ENCODE measurements around the gene BICRA. TPM values are rescaled to one million over a fixed set of nuclear protein-coding genes. Genes with fewer than 3 reads are reported as not detected.
"Not testable (repeated sequence)": the region's sequence is repeated elsewhere in the genome, so short reads cannot be mapped to it uniquely, and the experiment has no call there.

The BICRA gene
- total RNA-seq, 1 donor: 21.9 TPM

DNA sequence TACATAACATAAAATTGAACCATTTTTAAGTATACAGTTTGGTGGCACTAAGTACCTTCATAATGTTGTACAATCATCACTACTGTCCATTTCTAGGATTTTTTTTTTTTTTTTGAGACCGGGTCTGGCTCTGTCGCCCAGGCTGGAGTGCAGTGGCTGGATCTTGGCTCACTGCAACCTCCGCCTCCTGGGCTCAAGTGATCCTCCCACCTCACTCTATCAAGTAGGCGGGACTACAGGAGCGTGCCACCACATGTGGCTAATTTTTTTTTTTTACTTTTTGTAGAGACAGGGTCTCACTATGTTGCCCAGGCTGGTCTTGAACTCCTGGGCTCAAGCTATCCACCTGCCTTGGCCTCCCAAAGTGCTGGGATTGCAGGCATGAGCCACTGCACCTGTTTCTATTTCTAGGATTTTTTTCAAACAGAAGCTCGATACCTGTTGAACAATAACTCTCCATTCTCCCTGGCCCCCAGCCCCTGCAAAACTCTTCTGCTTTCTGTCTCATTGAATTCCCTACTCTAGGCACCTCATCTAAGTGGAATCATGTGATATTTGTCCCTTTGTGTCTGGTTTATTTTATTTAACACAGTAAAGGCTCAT, 26.3 kb downstream of the BICRA start:
- not testable (repeated sequence) for H3K4me3 ChIP-seq (ENCODE audit: low read length); H3K27me3 ChIP-seq (ENCODE audit: insufficient read depth, low read length); H3K9me3 ChIP-seq (ENCODE audit: low read depth, low read length)
- peaks cover 18% of the 10 kb centered on the region for H3K4me1 ChIP-seq (ENCODE audit: insufficient read depth, low read length)

DNA sequence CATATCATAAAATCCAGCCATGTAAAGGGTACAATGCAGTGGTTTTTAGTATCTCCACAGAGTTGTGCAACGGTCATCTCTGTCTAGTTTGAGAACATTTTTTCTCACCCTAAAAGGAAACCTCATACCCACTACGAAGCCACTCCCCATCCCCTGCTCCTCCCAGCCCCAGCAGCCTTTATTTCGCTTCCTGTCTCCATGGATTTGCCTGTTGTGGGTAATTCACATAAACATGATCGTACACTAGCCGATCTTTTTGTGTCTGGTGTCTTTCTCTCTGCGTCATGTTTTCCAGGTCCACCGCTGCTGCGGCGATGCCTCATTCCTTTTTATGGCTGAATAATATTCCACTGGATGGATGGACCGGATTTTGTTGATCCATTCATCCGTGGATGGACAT, 28.6 kb downstream of the BICRA start:
- Histone ChIP-seq H3K27me3 (ENCODE audit: insufficient read depth, low read length) (no peaks in the 10 kb centered on the region), H3K4me3 (ENCODE audit: low read length) (no peak overlapping the region), H3K9me3 (ENCODE audit: low read depth, low read length) (no peaks in the 10 kb centered on the region), H3K4me1 (ENCODE audit: insufficient read depth, low read length) (peaks cover 14% of the 10 kb centered on the region)

DNA sequence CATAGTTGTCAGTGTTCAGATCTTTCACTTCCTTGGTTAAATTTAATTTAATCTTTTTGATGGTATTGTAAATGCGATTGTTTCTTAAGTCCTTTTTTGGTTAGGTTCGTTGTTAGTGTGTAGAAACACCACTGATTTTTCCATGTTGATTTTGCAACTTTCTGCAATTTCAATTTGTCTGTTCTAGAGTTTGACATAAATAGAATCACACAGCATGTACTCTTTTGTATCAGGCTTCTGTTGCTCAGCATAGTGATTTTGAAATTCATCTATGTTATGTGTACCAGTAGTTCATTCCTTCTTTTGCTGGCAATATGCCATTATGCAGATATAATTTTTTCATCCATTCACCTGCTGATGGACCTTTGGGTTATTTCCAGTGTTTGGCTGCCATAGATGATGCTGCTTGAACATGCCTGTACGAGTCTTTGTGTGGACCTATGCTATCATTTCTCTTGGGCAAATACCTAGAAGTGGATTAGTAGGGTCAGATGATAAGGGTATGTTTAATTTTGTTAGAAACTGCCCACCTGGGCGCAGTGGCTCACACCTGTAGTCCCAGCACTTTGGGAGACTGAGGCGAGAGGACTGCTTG, 33.1 kb downstream of the BICRA start:
- Histone ChIP-seq H3K27me3 (ENCODE audit: insufficient read depth, low read length) (no peaks in the 10 kb centered on the region), H3K4me3 (ENCODE audit: low read length) (no peak overlapping the region), H3K9me3 (ENCODE audit: low read depth, low read length) (no peaks in the 10 kb centered on the region), H3K4me1 (ENCODE audit: insufficient read depth, low read length) (peaks cover 13% of the 10 kb centered on the region)

DNA sequence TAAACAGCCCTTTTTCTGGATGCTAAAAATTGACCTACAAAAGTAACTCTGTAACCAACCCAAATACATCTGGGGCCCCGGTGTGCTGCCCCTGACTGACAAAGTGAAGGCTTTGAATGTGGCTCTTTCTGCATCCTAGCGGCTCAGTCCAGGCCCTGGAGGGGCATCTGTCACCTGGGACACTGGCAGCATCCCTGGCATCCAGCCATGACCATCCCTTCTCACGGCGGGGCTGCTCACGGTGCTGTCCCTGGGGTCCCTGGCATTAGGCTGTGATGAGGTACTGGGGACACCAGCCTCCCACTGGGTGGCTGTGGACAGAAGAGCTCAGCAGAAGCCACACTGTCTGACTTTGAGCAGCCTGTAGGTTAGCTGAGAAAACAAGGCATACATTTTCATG, 34.3 kb downstream of the BICRA start:
- no peaks in the 10 kb centered on the region for H3K9me3 ChIP-seq (ENCODE audit: low read depth, low read length)
- no peak overlapping the region for H3K4me3 ChIP-seq (ENCODE audit: low read length)
- no peaks in the 10 kb centered on the region for H3K27me3 ChIP-seq (ENCODE audit: insufficient read depth, low read length)
- H3K4me1 ChIP-seq (ENCODE audit: insufficient read depth, low read length): peaks cover 3% of the 10 kb centered on the region

DNA sequence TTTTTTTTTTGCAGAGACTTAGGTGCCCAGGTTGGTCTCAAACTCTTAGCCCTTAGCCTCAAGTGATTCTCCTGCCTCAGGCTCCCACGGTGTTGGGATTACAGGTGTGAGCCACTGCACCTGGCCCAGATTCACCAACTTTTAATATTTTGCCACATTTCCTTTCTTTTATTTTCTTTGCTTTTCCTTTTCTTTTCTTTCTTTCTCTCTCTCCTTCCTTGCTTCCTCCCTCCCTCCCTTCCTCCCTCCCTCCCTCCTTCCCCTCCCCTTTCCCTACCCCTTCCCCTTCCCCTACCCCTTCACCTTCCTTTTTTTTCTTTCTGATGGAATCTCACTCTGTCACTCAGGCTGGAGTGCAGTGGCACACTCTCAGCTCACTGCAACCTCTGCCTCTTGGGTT, 35.3 kb downstream of the BICRA start:
- Histone ChIP-seq H3K4me3 (ENCODE audit: low read length) (no peak overlapping the region), H3K9me3 (ENCODE audit: low read depth, low read length) (no peaks in the 10 kb centered on the region), H3K4me1 (ENCODE audit: insufficient read depth, low read length) (peaks cover 3% of the 10 kb centered on the region), H3K27me3 (ENCODE audit: insufficient read depth, low read length) (no peaks in the 10 kb centered on the region)

DNA sequence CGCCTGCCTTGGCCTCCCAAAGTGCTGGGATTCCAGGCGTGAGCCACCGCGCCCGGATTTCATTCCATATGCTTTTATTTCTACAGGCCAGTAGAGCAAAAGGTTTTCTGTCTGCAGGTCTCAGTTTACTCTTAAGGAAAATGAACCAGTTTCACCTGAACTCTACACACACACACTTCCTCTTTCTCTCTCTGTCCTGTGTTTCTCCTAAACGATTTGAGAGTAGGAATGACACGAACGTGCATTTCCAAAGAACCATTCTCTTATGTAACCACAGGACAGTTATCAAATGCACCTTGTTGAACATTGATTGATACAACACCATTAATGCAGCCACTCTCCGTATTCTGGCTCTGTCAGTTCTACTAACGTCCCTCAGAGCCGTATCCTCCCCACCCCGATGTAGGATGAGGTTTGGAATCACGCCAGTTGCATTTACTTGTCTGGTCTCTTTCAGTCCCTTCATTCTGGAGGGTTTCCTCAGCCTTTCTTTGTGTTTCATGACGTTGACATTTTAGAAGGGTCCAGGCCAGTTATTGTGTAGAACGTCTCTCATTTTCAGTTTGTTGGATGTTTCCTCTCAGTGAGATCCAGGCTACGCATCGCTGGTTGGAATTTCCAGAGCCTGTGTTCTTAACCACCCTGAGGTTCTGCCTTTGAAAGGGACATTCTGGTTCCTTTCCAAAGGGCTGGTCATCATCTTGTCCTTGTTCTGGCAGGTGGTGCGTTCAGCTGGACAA, 36.0 kb downstream of the BICRA start:
- peaks cover 3% of the 10 kb centered on the region for H3K4me1 ChIP-seq (ENCODE audit: insufficient read depth, low read length)
- no peaks in the 10 kb centered on the region for H3K9me3 ChIP-seq (ENCODE audit: low read depth, low read length)
- no peaks in the 10 kb centered on the region for H3K27me3 ChIP-seq (ENCODE audit: insufficient read depth, low read length)
- H3K4me3 ChIP-seq (ENCODE audit: low read length): no peak overlapping the region

DNA sequence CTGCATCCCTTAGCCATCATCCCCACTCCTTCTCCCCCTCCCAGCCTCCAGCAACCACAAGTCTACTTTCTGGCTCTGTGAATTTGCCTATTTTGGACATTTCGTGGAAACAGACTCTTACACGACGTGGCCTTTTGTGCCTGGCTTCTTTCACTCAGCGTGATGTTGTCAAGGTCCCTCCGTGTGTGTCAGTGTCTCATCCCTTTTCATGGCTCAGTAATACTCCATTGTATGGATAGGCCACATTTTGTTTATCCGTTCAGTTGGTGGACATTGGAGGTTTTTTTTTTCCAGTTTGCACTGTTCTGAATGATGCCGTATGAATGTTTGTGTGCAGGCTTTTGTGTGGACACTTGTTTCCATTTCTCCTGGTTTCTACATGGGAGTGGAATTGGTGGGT, 38.0 kb downstream of the BICRA start:
- no peaks in the 10 kb centered on the region for H3K9me3 ChIP-seq (ENCODE audit: low read depth, low read length)
- no peaks in the 10 kb centered on the region for H3K27me3 ChIP-seq (ENCODE audit: insufficient read depth, low read length)
- no peak overlapping the region for H3K4me3 ChIP-seq (ENCODE audit: low read length)
- peaks cover 3% of the 10 kb centered on the region for H3K4me1 ChIP-seq (ENCODE audit: insufficient read depth, low read length)

DNA sequence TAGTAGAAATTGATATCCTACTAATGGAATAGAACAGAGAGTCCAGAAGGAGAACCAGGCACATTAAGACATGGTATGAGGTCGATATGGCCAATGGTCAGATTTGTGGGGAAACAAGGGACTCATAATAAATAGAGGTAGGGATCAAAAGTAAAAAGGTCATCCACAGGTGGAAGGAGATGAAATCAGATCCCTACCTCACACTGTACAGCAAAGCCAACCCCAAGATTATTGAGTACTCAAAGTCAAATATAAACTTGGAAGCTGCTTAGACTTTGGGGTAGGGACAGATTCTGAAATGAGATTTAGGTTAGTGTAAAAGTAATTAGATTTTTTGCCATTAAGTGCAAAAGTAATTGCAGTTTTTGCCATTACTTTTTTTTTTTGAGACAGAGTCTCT, 40.7 kb downstream of the BICRA start:
- H3K9me3 ChIP-seq (ENCODE audit: low read depth, low read length): no peaks in the 10 kb centered on the region
- H3K4me3 ChIP-seq (ENCODE audit: low read length): no peak overlapping the region
- peaks cover 3% of the 10 kb centered on the region for H3K4me1 ChIP-seq (ENCODE audit: insufficient read depth, low read length)
- H3K27me3 ChIP-seq (ENCODE audit: insufficient read depth, low read length): no peaks in the 10 kb centered on the region

DNA sequence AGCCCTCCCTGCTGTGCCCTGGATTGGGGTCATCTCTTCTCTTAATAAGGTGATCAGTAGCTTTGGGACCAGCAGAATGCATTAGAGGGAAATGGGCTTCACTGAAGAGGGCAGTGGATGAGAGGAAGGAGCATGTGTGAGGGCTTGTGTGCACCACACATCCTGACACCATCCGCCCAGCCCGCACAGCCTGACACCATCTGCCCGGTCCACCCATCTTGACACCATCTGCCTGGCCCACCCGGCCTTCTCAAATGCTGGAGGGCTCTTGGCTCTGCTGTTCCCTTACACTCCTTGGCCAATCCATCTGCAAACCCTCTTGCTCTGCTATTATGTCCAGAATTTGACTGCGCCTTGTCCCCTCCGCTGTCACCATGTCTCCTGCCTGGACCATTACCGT, 41.8 kb downstream of the BICRA start:
- Histone ChIP-seq H3K4me3 (ENCODE audit: low read length) (no peak overlapping the region), H3K27me3 (ENCODE audit: insufficient read depth, low read length) (no peaks in the 10 kb centered on the region), H3K4me1 (ENCODE audit: insufficient read depth, low read length) (no peaks in the 10 kb centered on the region), H3K9me3 (ENCODE audit: low read depth, low read length) (no peaks in the 10 kb centered on the region)

DNA sequence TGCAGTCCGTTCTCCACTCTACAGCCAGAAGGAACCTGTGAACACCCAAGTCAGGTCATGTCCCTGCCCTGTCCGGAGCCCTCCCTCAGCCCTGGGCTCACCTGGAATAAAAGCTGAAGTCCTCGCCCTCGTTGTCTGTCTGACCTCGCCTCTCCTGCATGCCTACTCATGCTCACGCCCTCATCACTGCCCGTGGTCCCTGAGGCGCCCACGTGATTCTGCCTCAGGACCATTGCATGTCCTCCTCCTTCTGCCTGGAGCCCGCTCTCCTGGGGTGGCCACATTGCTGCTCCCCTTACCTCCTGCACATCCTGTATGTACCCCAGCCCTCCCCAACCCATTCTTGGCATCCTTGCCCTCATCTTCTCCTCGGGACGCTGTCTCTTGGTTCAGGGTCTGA, 42.2 kb downstream of the BICRA start:
- no peaks in the 10 kb centered on the region for H3K9me3 ChIP-seq (ENCODE audit: low read depth, low read length)
- H3K4me3 ChIP-seq (ENCODE audit: low read length): no peak overlapping the region
- no peaks in the 10 kb centered on the region for H3K4me1 ChIP-seq (ENCODE audit: insufficient read depth, low read length)
- H3K27me3 ChIP-seq (ENCODE audit: insufficient read depth, low read length): no peaks in the 10 kb centered on the region

DNA sequence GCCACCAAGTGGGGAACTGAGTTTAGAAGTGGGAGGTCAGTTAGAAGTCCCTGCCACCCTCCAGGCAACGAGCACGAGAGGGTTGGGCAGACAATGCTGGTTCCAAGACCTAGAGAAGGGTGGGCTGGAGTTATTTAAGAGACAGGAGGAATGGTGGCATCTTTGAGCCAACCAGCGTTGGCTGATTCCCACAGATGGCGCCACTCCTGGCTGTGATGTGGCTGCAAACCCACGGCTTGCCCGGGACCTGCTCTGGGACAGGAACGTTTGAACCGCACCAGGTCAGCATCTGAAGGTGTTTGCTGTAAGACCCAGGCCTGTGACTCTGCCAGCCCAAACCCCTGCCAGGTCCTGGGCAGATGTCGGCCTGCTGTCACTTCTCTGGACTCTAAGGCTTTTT, 42.8 kb downstream of the BICRA start:
- no peaks in the 10 kb centered on the region for H3K27me3 ChIP-seq (ENCODE audit: insufficient read depth, low read length)
- no peaks in the 10 kb centered on the region for H3K9me3 ChIP-seq (ENCODE audit: low read depth, low read length)
- no peaks in the 10 kb centered on the region for H3K4me1 ChIP-seq (ENCODE audit: insufficient read depth, low read length)
- H3K4me3 ChIP-seq (ENCODE audit: low read length): no peak overlapping the region

DNA sequence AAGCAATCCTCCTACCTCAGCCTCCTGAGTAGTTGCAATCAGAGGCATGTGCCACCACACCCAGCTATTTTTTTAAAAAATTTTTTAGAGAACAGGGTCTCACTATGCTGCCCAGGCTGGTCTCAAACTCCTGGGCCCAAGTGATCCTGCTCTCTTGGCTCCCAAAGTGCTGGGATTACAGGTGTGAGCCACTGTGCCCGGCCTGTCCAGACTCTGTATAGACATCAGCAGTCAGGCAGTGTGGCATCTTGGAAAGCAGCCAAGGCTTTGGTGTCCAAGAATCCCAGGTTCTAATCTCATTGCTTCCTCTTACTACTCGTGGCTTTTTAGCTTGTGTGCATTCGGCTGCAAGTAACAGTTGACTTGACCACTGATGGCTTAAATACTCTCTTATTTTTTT, 43.4 kb downstream of the BICRA start:
- no peaks in the 10 kb centered on the region for H3K9me3 ChIP-seq (ENCODE audit: low read depth, low read length)
- no peak overlapping the region for H3K4me3 ChIP-seq (ENCODE audit: low read length)
- no peaks in the 10 kb centered on the region for H3K4me1 ChIP-seq (ENCODE audit: insufficient read depth, low read length)
- H3K27me3 ChIP-seq (ENCODE audit: insufficient read depth, low read length): no peaks in the 10 kb centered on the region

DNA sequence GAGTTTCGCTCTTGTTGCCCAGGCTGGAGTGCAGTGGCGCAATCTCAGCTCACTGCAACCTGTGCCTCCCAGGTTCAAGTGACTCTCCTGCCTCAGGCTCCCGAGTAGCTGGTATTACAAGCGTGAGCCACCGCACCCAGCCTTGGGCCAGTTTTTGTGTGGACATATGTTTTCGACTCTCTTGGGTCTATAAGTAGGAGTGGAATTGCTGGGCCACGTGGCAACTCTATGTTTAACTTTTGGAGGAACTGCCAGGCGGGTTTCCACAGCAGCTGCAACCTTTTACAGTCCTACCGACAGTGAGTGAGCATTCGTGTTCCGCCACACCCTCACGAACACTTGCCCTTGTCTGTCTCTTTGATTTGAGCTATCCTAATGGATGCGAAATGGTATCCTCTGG, 44.9 kb downstream of the BICRA start:
- H3K9me3 ChIP-seq (ENCODE audit: low read depth, low read length): no peaks in the 10 kb centered on the region
- no peaks in the 10 kb centered on the region for H3K4me1 ChIP-seq (ENCODE audit: insufficient read depth, low read length)
- no peak overlapping the region for H3K4me3 ChIP-seq (ENCODE audit: low read length)
- H3K27me3 ChIP-seq (ENCODE audit: insufficient read depth, low read length): no peaks in the 10 kb centered on the region

DNA sequence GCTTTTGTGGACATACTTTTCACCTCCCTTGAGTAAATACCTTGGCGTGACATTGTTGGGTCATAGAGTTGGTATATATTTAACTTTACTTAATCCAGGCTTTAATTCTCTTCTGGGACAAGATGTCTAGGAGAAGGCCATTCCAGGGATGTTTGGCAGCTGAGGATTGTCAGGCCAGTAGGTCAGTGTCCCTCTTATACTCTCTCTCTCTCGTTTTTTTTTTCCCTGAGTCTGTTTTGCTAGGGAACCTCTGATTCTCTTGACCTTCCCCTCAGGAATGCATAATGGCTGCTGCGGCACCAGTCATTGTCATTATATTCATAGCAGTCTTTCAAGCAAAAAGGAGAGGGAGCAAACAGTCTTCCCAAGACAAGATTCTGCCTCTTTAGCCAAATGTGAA, 48.8 kb downstream of the BICRA start:
- Histone ChIP-seq H3K4me3 (ENCODE audit: low read length) (no peak overlapping the region), H3K4me1 (ENCODE audit: insufficient read depth, low read length) (peaks cover 12% of the 10 kb centered on the region), H3K27me3 (ENCODE audit: insufficient read depth, low read length) (no peaks in the 10 kb centered on the region), H3K9me3 (ENCODE audit: low read depth, low read length) (no peaks in the 10 kb centered on the region)

DNA sequence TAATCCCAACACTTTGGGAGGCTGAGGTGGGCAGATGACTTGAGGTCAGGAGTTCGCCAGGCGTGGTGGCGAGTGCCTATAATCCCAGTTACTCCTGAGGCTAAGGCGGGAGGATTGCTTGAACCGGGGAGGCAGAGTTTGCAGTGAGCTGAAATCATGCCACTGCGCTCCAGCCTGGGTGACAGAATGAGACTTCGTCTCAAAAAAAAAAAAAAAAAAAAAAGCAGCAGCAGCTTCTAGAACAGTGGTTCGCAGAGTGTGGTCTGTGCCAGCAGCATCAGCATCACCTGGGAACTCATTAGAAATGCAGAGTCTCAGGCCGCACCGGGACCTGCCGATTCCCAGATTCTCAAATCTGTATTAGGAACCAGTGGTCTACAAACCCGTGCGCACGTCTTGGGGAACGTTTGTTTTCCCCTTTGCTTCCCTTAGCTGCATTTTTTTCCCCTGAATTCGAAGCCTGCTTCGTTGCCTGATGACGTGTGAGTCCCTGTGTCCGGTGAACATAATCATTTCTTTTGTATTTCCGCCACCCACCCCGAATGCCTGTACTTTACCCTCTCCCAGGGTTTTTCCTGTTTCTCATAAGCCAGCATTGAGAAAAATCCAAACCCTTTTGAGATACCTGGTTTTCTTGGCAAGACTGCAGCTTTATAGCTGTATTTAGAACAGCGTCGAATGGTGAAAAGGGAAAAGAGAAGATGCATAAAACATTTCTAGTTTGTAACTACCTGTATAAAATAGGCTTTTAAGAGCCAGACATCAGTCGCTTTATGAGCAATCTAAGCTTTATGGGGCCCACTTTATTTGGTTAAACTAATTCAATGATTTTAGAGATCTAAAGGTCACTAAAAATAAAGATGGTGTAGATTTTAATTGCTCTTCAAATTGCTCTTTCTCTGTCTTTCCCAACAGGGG, 49.8 kb downstream of the BICRA start:
- Histone ChIP-seq H3K27me3 (ENCODE audit: insufficient read depth, low read length) (no peaks in the 10 kb centered on the region), H3K4me3 (ENCODE audit: low read length) (no peak overlapping the region), H3K4me1 (ENCODE audit: insufficient read depth, low read length) (peaks cover 21% of the 10 kb centered on the region), H3K9me3 (ENCODE audit: low read depth, low read length) (no peaks in the 10 kb centered on the region)

Data from mononuclear cell (primary cell).